Activated T-cell treated with anti-CD3 and anti-CD28 coated beads for 24 hours (primary cell): ENCODE results near the gene DNASE1L2.

Experiments
- DNase-seq: peaks from one replicate; pipeline ENCODE4 v3.0.0-alpha.2; 2020; ENCODE audit warnings: low read depth

The DNASE1L2 gene

DNA sequence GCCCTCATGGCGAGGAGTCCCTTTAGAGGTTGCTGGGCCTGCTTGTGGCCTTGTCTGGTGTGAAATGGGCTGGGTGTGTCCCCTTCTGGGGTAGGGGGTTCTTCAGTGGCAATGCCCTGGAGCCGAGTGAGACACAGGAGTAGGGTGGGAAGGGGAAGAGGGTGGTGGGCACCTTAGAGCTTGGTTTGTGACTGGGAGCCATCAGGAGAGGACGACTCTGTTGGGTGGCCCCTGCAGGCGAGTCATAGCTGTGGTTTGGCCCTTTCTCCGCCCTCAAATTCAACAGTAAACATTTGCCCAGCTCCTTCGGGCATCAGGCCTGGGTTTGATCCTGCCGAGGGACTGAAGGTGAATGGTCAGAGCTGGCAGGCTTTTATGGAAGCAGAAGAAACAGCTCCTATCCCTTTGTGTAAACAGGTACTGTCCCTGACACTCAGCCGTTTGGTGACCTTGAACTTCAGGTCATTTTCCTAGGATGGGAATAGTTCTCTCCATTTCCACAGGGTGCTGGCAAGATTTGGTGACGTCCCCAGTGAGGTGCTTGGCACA, 9.9 kb upstream of the DNASE1L2 start:
- no peak for DNase-seq

DNA sequence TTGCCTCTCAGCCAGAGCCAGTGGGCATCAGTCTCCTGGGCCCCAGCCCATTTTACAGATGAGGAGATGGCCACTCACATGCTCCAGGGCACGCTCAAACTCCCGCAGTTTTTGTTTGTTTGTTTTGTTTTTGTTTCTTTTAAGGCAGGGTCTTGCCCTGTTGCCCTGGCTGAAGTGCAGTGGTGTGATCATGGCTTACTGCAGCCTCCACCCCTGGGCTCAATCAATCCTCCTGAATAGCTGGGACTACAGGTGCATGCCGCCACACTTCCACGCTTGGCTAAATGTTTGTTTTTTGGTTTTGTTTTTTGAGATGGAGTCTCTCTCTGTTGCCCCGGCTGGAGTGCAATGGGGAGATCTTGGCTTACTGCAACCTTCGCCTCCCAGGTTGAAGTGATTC, 9.3 kb upstream of the DNASE1L2 start:
- no peak for DNase-seq

DNA sequence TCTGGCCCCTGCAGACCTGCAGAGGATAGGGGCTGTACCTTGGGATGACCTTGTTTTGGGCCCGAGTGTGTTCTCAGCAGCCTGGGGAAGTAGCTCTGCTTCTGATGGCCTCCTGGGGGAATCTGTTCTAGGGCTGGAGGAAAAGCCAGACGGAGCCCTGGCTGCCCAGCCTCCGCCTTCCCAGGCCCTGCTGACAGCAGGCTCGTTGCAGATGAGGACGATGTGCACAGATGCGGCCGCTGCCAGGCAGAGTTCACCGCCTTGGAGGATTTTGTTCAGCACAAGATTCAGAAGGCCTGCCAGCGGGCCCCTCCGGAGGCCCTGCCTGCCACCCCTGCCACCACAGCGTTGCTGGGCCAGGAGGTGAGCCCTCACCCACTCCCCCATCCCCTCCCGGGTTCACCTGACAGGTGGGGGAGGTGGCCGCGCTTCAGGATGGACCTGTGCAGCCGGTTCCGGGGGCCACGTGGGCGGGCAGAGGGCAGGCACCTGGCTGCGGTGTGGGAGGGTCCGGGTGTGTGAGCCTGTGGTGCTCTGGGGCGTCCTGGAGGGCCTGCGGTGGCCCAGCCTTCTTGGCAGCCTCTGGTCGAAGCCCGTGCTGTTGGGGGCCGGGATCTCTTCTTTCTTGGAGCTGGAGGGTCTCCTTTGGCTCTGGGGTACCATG, 8.0 kb upstream of the DNASE1L2 start:
- DNase-seq = no peak

DNA sequence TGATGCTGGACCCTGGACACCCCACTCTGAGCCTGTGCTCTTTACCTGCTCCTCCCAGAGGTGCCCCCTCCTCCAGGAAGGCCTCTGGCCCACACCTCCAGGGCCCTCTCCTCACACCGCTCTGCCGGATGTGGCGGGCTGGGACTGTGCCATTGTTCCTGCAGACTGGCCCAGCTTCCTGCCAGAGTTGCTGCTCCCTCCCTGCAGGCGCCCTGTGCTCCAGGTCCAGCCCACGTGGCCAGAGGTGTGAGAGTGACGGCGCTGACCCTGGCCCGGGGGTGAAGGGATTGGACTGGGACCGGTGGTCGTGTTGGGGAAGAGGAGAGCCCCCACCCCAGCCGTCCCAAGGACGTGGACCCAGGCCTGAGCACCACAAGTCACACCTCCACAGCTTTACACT, 7.2 kb upstream of the DNASE1L2 start:
- no peak for DNase-seq

DNA sequence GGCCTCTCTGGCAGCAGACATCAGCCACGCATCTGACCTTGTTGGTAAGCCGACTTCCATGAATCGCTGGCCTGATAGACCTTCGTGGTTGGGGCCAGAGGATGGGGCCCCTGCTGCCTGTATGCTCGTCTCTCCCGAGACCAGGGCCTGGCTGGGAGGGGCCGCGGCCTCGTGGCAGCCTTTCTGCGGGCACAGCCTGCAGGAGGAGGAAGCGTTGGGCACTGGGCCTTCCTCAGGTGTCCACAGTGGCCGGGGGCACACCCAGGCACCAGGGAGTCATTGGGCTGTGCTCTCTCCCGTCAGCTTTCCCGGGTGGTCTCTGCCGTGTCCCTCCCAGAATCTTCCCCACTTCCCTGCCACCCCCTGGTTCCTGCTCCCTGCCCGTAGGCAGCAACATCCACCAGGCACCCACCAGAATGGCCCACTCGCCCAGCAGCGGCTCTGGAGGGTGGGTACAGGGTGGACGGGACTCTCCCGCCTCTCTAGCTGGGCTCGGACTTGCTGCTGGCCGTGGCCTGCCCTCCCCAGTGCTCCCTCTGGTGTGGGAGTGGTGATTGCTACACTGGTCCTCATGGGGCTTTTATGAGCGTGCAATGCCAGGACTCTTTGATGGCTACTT, 6.5 kb upstream of the DNASE1L2 start:
- no peak for DNase-seq

DNA sequence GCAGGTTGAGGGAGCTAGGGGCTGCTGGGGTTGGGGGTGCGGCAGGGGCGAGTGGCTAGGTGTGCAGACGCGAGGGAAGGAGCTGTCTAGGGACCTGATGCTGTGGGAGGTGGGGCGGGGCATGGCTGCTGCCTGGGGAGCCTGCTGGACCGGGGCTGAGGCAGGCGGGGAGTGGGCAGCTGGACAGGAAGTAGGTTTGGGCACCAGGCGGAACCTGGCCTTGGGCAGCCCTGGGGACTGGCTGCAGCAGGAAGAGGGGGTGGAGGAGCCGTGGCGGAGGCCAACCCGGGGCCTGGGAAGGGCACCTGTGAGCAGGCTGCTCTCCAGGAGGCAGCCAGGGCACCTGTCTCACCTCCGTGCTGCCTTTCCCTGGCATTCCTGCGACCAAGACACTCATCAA, 5.9 kb upstream of the DNASE1L2 start:
- no peak for DNase-seq

DNA sequence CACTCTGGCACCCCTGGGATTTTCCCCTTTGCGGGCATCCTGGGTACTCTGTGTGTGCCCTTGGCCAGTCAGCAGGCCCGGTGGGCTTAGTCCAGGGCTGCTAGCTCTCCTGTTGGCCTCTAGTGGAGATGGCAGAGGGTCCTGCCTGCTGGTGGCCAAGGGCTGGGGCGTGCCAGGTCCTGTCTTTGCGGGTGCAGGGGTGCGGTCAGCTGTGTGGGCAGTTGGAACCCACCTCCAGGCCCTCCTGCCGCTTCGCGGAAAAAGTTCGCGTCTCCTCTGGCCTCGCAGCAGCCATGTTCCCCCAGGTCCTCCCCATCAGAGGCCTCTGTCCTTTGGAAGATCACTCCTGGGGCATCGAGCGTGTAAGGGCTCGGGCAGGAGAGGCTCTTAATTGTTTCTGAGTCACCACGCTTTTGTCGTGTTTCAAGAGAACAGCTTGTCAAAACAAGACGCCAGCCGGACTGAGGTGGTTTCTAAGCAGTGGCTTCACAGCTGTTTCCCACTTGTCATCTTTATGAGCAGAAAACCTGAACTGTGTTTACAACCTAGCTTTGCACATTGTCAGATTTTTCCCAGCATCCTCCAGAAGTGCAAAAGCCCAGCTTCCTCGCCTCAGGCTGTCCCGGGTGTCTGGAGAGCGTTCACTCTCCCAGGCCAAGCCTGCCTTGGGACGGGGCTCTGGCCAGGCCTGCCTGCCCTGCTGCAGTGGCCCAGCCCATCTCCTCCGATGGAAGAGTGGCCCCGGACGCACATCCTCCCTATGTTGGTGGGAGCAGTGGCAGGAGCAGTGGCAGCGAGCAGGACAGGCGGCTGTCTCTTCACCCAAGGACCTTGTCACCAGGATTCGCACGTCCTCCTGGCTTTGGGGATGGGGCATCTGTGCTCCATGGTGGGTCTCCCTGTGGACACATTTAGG, 5.0 kb upstream of the DNASE1L2 start:
- no peak for DNase-seq

DNA sequence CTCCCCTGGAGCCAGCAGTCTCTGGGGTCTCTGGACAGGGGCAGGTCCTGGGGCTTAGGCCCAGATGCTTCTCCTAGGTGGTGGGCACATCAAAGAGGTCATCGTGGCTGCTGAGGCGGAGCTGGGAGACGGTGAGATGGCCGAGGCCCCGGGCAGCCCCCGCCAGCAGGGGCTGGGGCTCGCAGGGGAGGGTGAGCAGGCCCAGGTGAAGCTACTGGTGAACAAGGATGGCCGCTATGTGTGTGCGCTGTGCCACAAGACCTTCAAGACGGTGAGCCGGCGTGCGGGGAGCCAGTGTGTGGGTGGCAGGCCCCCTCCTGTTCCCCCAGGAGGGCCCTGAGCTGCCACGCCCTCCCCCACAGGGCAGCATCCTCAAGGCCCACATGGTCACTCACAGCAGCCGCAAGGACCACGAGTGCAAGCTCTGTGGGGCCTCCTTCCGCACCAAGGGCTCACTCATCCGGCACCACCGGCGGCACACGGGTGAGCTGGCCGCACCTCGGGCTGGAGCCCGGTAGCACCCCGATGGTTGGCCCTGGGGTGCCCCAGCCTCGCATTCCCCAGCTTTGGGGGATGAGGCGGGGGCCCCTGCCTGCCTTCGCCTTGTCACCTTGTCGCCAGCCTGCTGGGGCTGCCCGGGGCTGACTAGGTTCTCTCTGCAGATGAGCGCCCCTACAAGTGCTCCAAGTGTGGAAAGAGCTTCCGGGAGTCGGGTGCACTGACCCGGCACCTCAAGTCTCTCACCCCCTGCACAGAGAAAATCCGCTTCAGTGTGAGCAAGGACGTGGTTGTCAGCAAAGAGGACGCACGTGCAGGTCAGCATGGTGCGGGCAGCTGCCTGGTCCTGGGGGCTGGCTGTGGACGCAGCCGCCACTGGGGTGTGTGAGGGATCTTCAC, 3.9 kb upstream of the DNASE1L2 start:
- DNase-seq = no peak

DNA sequence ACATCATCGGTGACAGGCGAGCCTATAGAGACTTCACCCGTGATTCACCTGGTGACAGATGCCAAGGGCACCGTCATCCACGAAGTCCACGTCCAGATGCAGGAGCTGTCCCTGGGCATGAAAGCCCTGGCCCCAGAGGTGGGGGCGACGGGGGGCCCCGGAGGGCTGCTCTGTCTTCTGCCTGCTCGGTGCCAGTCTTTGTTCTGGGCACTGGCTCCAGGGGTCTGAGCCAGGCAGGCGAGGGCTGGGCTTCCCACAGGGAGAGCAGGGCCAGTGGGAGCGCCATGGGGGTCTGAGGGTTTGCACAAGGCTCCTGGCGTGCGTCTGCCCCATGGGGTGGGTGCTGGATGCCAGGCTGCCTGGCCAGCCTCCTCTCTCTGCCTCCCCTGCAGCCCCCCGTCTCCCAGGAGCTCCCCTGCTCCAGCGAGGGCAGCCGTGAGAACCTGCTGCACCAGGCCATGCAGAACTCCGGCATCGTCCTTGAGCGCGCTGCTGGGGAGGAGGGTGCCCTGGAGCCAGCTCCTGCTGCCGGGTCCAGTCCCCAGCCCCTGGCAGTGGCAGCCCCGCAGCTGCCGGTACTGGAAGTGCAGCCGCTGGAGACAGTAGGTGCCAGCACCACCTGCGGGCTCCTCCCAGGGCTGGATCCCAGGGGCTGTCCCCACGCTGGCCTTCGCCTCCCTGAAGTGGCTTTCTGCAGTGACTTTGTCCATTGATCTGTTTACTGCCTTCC, 3.0 kb upstream of the DNASE1L2 start:
- no peak for DNase-seq

DNA sequence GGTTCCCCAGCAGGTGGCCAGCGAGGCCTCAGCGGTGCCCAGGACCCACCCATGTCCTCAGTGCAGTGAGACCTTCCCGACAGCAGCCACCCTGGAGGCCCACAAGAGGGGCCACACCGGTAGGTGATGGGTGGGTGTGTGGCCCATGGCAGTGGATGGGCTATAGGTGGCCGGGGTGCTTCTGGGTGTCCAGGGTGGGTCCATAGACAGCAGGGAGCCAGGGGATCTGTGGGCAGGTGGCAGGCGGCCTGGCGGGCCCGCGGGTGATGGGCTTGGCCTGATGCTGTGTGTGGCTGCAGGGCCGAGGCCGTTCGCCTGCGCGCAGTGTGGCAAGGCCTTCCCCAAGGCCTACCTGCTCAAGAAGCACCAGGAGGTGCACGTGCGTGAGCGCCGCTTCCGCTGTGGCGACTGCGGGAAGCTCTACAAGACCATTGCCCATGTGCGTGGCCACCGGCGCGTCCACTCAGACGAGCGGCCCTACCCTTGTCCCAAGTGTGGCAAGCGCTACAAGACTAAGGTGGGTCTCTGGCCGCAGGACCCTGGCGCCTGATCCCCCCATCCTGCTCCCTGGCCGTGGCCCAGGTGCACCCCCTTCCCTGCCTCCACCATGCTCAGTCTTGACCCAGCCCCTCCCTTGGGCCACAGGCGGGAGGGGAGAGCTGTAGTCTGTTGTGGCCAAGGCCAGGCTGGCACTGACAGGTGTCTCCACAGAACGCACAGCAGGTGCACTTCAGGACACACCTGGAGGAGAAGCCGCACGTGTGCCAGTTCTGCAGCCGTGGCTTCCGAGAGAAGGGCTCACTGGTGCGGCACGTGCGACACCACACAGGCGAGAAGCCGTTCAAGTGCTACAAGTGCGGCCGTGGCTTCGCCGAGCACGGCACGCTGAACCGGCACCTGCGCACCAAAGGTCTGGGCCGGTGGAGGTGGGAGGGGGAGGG, 2.1 kb upstream of the DNASE1L2 start:
- DNase-seq = no peak

DNA sequence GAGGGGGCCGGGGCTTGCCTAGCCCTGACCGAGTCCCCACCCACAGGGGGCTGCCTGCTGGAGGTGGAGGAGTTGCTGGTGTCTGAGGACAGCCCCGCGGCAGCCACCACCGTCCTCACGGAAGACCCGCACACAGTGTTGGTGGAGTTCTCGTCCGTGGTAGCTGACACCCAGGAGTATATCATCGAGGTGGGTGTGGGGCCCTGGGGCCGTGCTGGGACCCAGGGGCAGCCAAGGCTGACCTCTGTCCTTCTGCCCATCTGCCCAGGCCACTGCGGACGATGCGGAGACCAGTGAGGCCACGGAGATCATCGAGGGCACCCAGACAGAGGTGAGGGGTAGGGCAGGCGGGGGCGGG, 1.5 kb upstream of the DNASE1L2 start:
- no peak for DNase-seq

DNA sequence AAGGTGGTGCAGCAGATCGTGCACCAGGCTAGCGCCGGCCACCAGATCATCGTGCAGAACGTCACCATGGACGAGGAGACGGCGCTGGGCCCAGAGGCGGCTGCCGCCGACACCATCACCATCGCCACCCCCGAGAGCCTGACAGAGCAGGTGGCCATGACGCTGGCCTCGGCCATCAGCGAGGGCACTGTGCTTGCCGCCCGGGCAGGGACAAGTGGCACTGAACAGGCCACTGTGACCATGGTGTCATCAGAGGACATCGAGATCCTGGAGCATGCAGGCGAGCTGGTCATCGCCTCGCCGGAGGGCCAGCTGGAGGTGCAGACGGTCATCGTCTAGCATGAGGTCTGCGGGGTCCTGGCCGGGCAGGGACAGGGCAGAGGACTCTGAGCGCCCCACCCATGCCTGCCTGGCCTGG, 1.0 kb upstream of the DNASE1L2 start:
- no peak for DNase-seq

DNA sequence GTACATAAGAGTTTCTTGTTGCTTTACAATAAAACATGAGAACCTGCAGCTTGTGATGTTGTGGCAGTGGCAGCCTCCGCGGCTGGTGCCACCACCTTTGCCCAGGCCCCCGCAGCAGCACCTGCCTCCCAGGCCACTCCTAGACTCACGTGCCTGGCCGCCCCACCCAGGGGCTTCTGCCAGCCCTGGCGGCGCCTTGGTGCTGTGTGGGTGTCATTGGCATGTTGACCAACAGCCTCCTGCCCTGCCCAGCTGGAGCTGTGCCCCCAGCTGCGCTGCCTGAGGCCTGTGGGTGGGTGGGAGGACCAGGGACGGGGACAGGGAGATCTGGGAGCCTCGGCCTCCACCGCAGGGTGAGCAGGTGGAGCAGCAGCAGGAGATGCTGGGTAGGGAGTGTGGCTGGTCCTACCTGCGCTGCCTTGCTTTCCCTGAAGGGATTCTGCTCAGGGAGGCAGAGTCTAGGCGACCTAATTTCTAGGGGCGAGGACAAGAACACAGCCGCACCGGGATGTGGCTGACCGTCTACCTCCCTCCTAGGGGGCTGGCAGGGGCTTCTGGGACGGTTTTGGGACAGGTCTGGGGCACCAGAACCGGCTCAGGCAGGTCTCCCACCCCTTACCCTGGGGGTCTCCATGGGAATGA, 428 bp upstream of the DNASE1L2 start:
- DNase-seq = no peak

DNA sequence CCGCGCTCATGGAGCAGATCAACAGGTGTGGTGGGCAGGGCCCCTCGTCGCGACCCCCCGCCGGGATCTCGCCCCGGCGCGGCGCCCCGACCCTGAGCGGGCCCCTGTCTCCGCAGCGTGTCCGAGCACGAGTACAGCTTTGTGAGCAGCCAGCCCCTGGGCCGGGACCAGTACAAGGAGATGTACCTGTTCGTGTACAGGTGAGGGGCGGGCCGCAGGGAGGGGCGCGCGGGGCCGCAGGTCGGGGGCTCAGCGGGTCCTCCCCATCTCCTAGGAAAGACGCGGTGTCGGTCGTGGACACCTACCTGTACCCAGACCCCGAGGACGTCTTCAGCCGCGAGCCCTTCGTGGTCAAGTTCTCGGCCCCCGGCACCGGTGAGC, 848 bp downstream of the DNASE1L2 start:
- no peak for DNase-seq

DNA sequence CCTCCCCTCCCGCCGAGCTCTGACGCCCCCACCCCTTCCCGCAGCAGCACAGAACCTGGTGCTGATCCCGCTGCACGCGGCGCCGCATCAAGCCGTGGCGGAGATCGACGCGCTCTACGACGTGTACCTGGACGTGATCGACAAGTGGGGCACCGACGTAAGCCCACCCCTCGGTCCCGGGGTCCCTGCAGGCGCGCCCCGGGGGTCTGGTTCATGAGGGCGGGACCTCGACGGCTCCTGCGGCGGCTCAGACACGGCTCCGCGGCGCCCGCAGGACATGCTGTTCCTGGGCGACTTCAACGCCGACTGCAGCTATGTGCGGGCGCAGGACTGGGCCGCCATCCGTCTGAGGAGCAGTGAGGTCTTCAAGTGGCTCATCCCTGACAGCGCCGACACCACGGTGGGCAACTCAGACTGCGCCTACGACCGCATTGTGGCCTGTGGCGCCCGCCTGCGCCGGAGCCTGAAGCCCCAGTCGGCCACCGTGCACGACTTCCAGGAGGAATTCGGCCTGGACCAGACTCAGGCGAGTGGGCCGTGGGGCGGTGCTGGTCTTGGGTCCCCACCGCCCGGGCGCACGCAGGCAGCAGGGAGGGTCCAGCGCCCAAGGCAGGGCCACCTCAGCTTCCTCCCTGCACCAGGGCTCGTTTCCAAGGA, 1.4 kb downstream of the DNASE1L2 start:
- DNase-seq = no peak

DNA sequence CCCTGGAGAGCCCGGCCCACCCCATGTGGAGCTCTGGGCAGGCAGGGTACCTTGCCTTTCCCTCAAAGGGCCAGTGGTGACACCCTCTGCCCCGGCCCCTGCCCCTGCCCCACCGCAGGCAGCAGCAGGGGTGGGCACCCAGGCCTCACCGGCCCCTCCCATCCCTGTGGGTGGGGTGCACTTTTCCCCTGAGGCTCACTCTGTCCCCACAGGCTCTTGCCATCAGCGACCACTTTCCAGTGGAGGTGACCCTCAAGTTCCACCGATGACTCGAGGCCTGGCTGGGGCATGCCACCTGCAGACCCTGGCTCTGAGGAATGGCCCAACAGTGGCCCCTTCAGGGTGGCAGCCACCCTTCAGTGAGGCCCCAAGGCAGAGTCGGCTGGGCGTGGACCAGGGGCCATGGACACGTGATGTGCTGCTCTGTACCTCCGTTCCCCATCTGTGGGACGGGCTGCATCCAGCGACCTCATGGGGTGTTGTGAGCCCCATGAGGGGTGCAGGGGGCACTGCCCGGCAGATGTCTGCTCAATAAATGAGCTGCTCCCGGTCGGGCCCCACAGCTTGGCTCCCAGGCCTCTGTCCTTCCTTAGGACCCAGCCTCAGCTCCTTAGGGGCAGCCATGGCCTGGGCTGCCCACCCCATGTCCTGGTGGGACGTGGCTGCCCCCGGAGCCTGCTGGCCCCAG, 2.0 kb downstream of the DNASE1L2 start:
- DNase-seq = no peak

DNA sequence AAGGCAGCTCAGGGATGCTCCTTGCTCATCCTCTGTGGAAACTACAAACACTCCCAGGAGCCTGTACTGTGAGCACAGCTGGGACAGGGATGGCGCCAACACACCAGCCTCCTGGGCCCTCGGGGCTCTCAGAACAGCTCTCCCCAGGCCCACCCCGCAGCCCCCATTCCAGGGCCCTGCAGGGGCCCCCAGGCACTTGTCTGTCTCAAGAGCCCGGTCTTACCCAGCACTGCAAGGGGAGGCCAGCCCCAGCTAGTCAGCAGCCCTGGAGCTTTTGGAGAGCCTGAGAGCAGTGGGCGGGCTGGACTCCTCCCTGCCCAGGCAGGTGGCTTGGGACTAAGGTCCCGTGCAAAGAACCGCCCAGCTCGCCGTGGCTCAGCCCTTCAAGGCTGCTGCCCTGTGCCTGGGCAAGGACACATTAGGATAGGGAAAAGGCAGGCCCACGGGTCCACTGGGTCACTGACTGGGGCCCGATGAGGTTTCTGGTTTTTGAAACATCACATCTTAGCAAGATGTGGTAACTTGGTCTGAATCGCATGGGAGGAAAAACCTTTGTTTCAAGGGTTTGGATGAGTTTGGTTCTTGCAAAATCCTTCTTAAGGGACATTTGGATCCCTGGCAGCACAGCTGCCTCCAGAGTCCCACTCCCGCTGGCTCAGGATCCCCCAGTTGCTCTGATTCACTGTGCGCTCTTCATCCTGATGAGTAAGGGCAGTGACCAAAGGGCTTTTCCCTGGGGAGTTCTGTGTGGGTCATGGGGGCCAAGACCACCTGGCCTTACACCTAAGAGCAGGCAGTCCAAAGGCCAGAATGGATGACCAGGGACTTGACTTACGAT, 2.8 kb downstream of the DNASE1L2 start:
- DNase-seq = no peak
